T-helper 2 cell treated with Interferon-gamma antibody and Interleukin-4, amounts not matched to agents 100 ng/mL and 5 ng/mL, for 36 hours (primary cell): ENCODE results near the gene APOD. TPM values are rescaled to one million over a fixed set of nuclear protein-coding genes. Genes with fewer than 3 reads are reported as not detected.

Source experiments
- intact Hi-C: fragments of 100-400 bp; cut with micrococcal nuclease; formaldehyde crosslinking; loops from one replicate; pipeline ENCODE4 v1.15.1; 2023
- total RNA-seq: library from RNA; stranded (reverse); gene quantifications from 2 replicates; pipeline ENCODE4 v1.2.3, GENCODE V29; 2022

Gene APOD
- total RNA-seq, 1 donor from 2014 or later, result not detected

GRCh38 chr3:195557322-195557721 is 26.4 kb downstream of the APOD start:
- intact Hi-C loops, result loop anchor here (5.0 kb wide), 1 partner anchor 50 kb away; no protein-coding TSS in a partner anchor

- intact Hi-C loops, result loop anchor here (5.0 kb wide), 1 partner anchor 51 kb away; no protein-coding TSS in a partner anchor
Measured at GRCh38 chr3:195556390-195556789, 27.4 kb downstream of the APOD start.

GRCh38 chr3:195555110-195555509 is 28.6 kb downstream of the APOD start:
- intact Hi-C loops, result loop anchor here (5.0 kb wide), 1 partner anchor 52 kb away; no protein-coding TSS in a partner anchor

GRCh38 chr3:195554458-195554857 is 29.3 kb downstream of the APOD start:
- intact Hi-C loops, result no loop called here

GRCh38 chr3:195553268-195553667 is 30.5 kb downstream of the APOD start:
- intact Hi-C loops, result no loop called here

- intact Hi-C loops, result no loop called here
Measured at GRCh38 chr3:195551381-195551978, 32.3 kb downstream of the APOD start.

GRCh38 chr3:195550723-195551122 is 33.0 kb downstream of the APOD start:
- intact Hi-C loops, result loop anchor here (1.0 kb wide), 2 partner anchors 8 to 36 kb away; no protein-coding TSS in a partner anchor

GRCh38 chr3:195549931-195550519 is 33.7 kb downstream of the APOD start:
- intact Hi-C loops, result loop anchor here (1.0 to 2.0 kb wide), 3 partner anchors 8 to 36 kb away; no protein-coding TSS in a partner anchor

GRCh38 chr3:195548987-195549386 is 34.8 kb downstream of the APOD start:
- intact Hi-C loops, result loop anchor here (2.0 kb wide), 1 partner anchor 26 kb away; no protein-coding TSS in a partner anchor

GRCh38 chr3:195548501-195548900 is 35.2 kb downstream of the APOD start:
- intact Hi-C loops, result loop anchor here (2.0 kb wide), 1 partner anchor 26 kb away; no protein-coding TSS in a partner anchor

GRCh38 chr3:195548006-195548405 is 35.7 kb downstream of the APOD start:
- intact Hi-C loops, result loop anchor here (2.0 kb wide), 1 partner anchor 25 kb away; no protein-coding TSS in a partner anchor

GRCh38 chr3:195546130-195546560 is 37.6 kb downstream of the APOD start:
- intact Hi-C loops, result no loop called here

- intact Hi-C loops, result loop anchor here (5.0 kb wide), 4 partner anchors 43 to 872 kb away; partner anchors contain the start of genes LSG1 and TNK2
Measured at GRCh38 chr3:195544634-195545033, 39.1 kb downstream of the APOD start.

- intact Hi-C loops, result loop anchor here (5.0 kb wide), 4 partner anchors 43 to 872 kb away; partner anchors contain the start of genes LSG1 and TNK2
Measured at GRCh38 chr3:195544230-195544536, 39.6 kb downstream of the APOD start.

- intact Hi-C loops, result loop anchor here (1.0 to 5.0 kb wide), 5 partner anchors 44 to 871 kb away; partner anchors contain the start of genes LSG1, TNK2 and XXYLT1
Measured at GRCh38 chr3:195543500-195544229, 40.1 kb downstream of the APOD start.

GRCh38 chr3:195542698-195543499 is 40.8 kb downstream of the APOD start, which contains the start of gene PPP1R2:
PPP1R2 (minus strand) TSS chr3:195543325; CDS start chr3:195543025, 300 bp downstream.
- intact Hi-C loops, result loop anchor here (1.0 to 5.0 kb wide), 7 partner anchors 7 to 871 kb away; partner anchors contain the start of genes ACAP2, LSG1, TNK2 and XXYLT1

- intact Hi-C loops, result loop anchor here (1.0 to 5.0 kb wide), 6 partner anchors 8 to 870 kb away; partner anchors contain the start of genes ACAP2, LSG1 and TNK2
Measured at GRCh38 chr3:195542316-195542697, 41.4 kb downstream of the APOD start.

GRCh38 chr3:195540511-195540910 is 43.2 kb downstream of the APOD start:
- intact Hi-C loops, result loop anchor here (5.0 kb wide), 4 partner anchors 47 to 868 kb away; partner anchors contain the start of genes LSG1 and TNK2

GRCh38 chr3:195540027-195540426 is 43.7 kb downstream of the APOD start:
- intact Hi-C loops, result loop anchor here (5.0 kb wide), 4 partner anchors 47 to 868 kb away; partner anchors contain the start of genes LSG1 and TNK2

- intact Hi-C loops, result loop anchor here (2.0 kb wide), 1 partner anchor 15 kb away; no protein-coding TSS in a partner anchor
Measured at GRCh38 chr3:195539479-195539878, 44.3 kb downstream of the APOD start.
